ENCODE results near the gene VAPB.

The VAPB gene

DNA sequence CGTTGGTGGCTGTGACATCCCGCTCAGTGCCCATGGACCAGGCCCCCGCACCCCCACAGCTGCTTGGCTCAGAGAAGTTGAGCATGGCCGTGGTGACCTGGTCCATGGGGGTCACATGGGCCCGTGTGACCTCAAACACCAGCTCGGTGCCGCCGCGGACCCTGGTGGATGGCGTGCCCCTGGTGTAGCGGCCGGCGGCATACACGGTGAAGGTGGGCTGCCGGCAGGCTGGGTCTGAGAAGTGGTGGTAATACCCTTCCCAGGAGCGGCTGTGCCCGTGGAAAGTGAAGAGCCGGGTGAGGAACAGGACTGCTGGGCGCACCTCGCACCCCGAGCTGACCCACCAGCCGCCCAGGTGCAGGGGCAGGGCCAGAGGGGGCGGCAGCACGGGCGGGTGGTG, 72.1 kb downstream of the VAPB start:
- no peak overlapping the region for H3K18ac ChIP-seq (ENCODE audit: low read length)
- H2AK5ac ChIP-seq (ENCODE audit: low read length), result no peak overlapping the region
- no peak overlapping the region for H3K4me2 ChIP-seq (ENCODE audit: low read length)
- no peak overlapping the region for H3K23ac ChIP-seq (ENCODE audit: low read length)
- H4K5ac ChIP-seq (ENCODE audit: low read length), result no peak overlapping the region
- H4K8ac ChIP-seq (ENCODE audit: low read depth, low read length), result no peak overlapping the region
- no peak overlapping the region for H3K56ac ChIP-seq (ENCODE audit: low read length)
- no peaks in the 10 kb centered on the region for H3K27me3 ChIP-seq (ENCODE audit: insufficient read depth, low read length, poor library complexity)
- no peak for DNase-seq
- H3K27ac ChIP-seq (ENCODE audit: low read depth, low read length), result no peak overlapping the region
- no peaks in the 10 kb centered on the region for H3K36me3 ChIP-seq (ENCODE audit: control insufficient read depth, insufficient read depth, low read length)
- H3K79me1 ChIP-seq (ENCODE audit: low read length), result no peaks in the 10 kb centered on the region
- H3K4me3 ChIP-seq (ENCODE audit: low read length), result no peak overlapping the region
- H2BK5ac ChIP-seq (ENCODE audit: low read length), result no peak overlapping the region
- H2BK120ac ChIP-seq (ENCODE audit: low read depth, low read length), result no peak overlapping the region
- no peak overlapping the region for H2BK15ac ChIP-seq (replicated peaks; ENCODE audit: low read depth)
- H3K9ac ChIP-seq (ENCODE audit: low read length), result no peak overlapping the region
- H3K4ac ChIP-seq (ENCODE audit: low read depth, low read length), result no peak overlapping the region
- H3K4me1 ChIP-seq (ENCODE audit: control insufficient read depth, low read depth, low read length), result no peaks in the 10 kb centered on the region
- H3K79me2 ChIP-seq (ENCODE audit: control insufficient read depth, insufficient read depth, low read length), result no peaks in the 10 kb centered on the region
- no CpG with 5 or more reads among the region's 25 CpGs for WGBS (ENCODE audit: extremely low coverage, insufficient coverage, low lambda C conversion rate)

DNA sequence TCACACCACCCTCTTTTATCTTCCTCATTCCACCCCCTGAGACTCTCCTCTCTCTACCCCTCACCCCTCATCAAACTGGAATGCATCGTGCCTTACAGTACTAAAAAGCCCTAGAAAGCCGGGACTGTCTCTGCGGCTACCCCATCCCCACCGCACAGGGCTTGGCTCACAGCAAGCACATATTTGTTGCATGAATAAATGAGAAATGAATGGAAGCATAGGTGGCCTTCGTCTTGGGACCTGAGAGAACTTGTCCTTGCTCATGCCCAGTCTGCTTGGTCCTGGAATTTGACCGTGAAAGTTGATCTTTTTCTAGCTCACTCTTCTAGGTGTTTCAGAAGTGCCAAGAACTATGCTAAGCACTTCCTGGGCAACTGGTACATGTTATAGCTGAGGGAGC, 72.9 kb downstream of the VAPB start:
- H3K18ac ChIP-seq (ENCODE audit: low read length), result no peak overlapping the region
- no peaks in the 10 kb centered on the region for H3K79me2 ChIP-seq (ENCODE audit: control insufficient read depth, insufficient read depth, low read length)
- no peak overlapping the region for H3K4ac ChIP-seq (ENCODE audit: low read depth, low read length)
- H4K8ac ChIP-seq (ENCODE audit: low read depth, low read length), result no peak overlapping the region
- no peak overlapping the region for H2BK15ac ChIP-seq (replicated peaks; ENCODE audit: low read depth)
- WGBS (ENCODE audit: extremely low coverage, insufficient coverage, low lambda C conversion rate), result no CpG with 5 or more reads among the region's 6 CpGs
- H3K23ac ChIP-seq (ENCODE audit: low read length), result no peak overlapping the region
- no peak overlapping the region for H2AK5ac ChIP-seq (ENCODE audit: low read length)
- no peak overlapping the region for H3K56ac ChIP-seq (ENCODE audit: low read length)
- no peak for DNase-seq
- no peak overlapping the region for H2BK120ac ChIP-seq (ENCODE audit: low read depth, low read length)
- no peak overlapping the region for H4K5ac ChIP-seq (ENCODE audit: low read length)
- H3K79me1 ChIP-seq (ENCODE audit: low read length), result no peaks in the 10 kb centered on the region
- H3K9ac ChIP-seq (ENCODE audit: low read length), result no peak overlapping the region
- H3K4me2 ChIP-seq (ENCODE audit: low read length), result no peak overlapping the region
- H3K36me3 ChIP-seq (ENCODE audit: control insufficient read depth, insufficient read depth, low read length), result no peaks in the 10 kb centered on the region
- H3K27ac ChIP-seq (ENCODE audit: low read depth, low read length), result no peak overlapping the region
- H2BK5ac ChIP-seq (ENCODE audit: low read length), result no peak overlapping the region
- no peaks in the 10 kb centered on the region for H3K27me3 ChIP-seq (ENCODE audit: insufficient read depth, low read length, poor library complexity)
- no peak overlapping the region for H3K4me3 ChIP-seq (ENCODE audit: low read length)
- no peaks in the 10 kb centered on the region for H3K4me1 ChIP-seq (ENCODE audit: control insufficient read depth, low read depth, low read length)

DNA sequence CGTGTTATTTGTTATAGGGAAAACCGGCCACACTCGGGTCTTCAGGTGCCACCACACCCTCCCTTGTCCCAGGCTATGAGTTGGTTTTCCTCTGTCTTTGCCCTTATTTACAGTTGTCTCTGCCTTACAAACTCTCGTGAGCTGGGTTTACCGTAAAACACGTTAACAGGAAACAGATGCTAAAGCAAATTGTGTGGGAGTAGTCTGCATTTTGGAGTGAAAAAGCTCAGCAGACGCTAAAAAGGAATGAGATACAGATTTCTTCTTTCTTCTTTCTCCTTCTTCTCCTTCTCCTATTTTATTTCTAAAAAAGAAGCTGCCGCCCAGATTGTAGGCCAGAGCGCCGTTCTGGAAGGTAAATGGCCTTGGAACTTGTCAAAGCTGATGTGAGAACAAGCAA, 74.2 kb downstream of the VAPB start:
- no peak overlapping the region for H3K4ac ChIP-seq (ENCODE audit: low read depth, low read length)
- no peak overlapping the region for H3K9ac ChIP-seq (ENCODE audit: low read length)
- H3K79me1 ChIP-seq (ENCODE audit: low read length), result no peaks in the 10 kb centered on the region
- H4K8ac ChIP-seq (ENCODE audit: low read depth, low read length), result no peak overlapping the region
- H3K56ac ChIP-seq (ENCODE audit: low read length), result no peak overlapping the region
- H3K36me3 ChIP-seq (ENCODE audit: control insufficient read depth, insufficient read depth, low read length), result no peaks in the 10 kb centered on the region
- H3K23ac ChIP-seq (ENCODE audit: low read length), result no peak overlapping the region
- no peaks in the 10 kb centered on the region for H3K79me2 ChIP-seq (ENCODE audit: control insufficient read depth, insufficient read depth, low read length)
- no peak overlapping the region for H3K4me2 ChIP-seq (ENCODE audit: low read length)
- H3K18ac ChIP-seq (ENCODE audit: low read length), result no peak overlapping the region
- H2AK5ac ChIP-seq (ENCODE audit: low read length), result no peak overlapping the region
- no peak overlapping the region for H2BK5ac ChIP-seq (ENCODE audit: low read length)
- no peaks in the 10 kb centered on the region for H3K4me1 ChIP-seq (ENCODE audit: control insufficient read depth, low read depth, low read length)
- no peak overlapping the region for H2BK15ac ChIP-seq (replicated peaks; ENCODE audit: low read depth)
- H2BK120ac ChIP-seq (ENCODE audit: low read depth, low read length), result no peak overlapping the region
- no peak overlapping the region for H3K4me3 ChIP-seq (ENCODE audit: low read length)
- no CpG with 5 or more reads among the region's 10 CpGs for WGBS (ENCODE audit: extremely low coverage, insufficient coverage, low lambda C conversion rate)
- DNase-seq, result no peak
- H3K27me3 ChIP-seq (ENCODE audit: insufficient read depth, low read length, poor library complexity), result no peaks in the 10 kb centered on the region
- H3K27ac ChIP-seq (ENCODE audit: low read depth, low read length), result no peak overlapping the region
- no peak overlapping the region for H4K5ac ChIP-seq (ENCODE audit: low read length)

DNA sequence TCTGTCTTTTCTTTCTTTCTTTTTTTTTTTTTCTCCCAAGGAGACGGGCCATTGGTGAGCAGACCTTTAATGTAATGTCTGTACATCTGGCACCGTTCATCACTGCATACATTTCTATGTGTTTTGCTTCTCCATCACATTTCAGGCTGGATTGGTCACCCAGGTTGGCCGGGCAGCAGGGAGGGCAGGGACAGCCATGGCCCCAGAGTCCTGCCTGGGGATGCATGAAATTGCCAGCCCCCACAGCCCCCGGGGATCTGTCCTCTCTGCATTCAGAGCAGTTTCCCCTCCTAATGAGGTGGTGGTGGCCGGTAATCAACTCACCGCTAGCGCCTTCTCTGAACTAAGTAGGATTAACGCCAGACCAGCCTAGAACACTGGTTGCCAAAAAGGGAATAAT, 75.8 kb downstream of the VAPB start:
- no peak overlapping the region for H3K56ac ChIP-seq (ENCODE audit: low read length)
- H3K23ac ChIP-seq (ENCODE audit: low read length), result no peak overlapping the region
- no peak overlapping the region for H2AK5ac ChIP-seq (ENCODE audit: low read length)
- H2BK15ac ChIP-seq (replicated peaks; ENCODE audit: low read depth), result no peak overlapping the region
- H4K5ac ChIP-seq (ENCODE audit: low read length), result no peak overlapping the region
- H3K4me3 ChIP-seq (ENCODE audit: low read length), result no peak overlapping the region
- no peaks in the 10 kb centered on the region for H3K4me1 ChIP-seq (ENCODE audit: control insufficient read depth, low read depth, low read length)
- no peaks in the 10 kb centered on the region for H3K79me2 ChIP-seq (ENCODE audit: control insufficient read depth, insufficient read depth, low read length)
- H3K18ac ChIP-seq (ENCODE audit: low read length), result no peak overlapping the region
- H2BK120ac ChIP-seq (ENCODE audit: low read depth, low read length), result no peak overlapping the region
- no peak overlapping the region for H3K4ac ChIP-seq (ENCODE audit: low read depth, low read length)
- no peaks in the 10 kb centered on the region for H3K36me3 ChIP-seq (ENCODE audit: control insufficient read depth, insufficient read depth, low read length)
- no peak for DNase-seq
- H3K79me1 ChIP-seq (ENCODE audit: low read length), result no peaks in the 10 kb centered on the region
- H3K27ac ChIP-seq (ENCODE audit: low read depth, low read length), result no peak overlapping the region
- H3K27me3 ChIP-seq (ENCODE audit: insufficient read depth, low read length, poor library complexity), result no peaks in the 10 kb centered on the region
- no peak overlapping the region for H3K9ac ChIP-seq (ENCODE audit: low read length)
- H2BK5ac ChIP-seq (ENCODE audit: low read length), result no peak overlapping the region
- no peak overlapping the region for H3K4me2 ChIP-seq (ENCODE audit: low read length)
- H4K8ac ChIP-seq (ENCODE audit: low read depth, low read length), result no peak overlapping the region
- WGBS (ENCODE audit: extremely low coverage, insufficient coverage, low lambda C conversion rate), result no CpG with 5 or more reads among the region's 8 CpGs

DNA sequence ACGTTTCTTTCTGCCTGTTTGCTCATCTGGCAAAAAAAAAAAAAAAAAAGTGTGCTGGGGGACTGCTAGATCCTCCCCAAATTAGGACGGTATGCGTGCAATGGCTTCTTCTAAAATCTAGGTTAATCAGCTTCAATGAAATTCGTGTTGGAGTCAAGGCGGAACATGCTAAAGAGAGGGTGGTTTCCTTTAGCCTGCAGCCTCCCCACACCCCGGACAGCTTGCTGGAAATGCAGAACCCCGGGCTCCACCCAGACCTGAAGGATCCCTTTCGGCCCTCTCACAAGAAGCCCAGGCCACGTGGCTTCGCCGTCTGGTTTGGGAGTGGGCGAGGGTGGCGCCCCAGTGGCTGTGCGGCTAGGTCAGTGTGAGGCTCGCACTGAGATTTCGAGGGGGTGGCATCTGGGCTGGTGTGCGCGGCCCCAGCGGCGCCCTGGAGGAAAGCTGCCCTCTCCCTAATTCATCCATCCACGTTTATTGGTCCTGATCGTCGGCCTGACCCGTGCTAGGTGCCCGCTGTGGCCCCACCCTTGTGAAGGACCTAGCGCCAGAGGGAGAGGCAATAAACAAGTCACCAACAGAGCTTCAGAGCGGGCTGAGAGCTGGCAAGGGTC, 77.2 kb downstream of the VAPB start:
- H3K9ac ChIP-seq (ENCODE audit: low read length), result no peak overlapping the region
- no peaks in the 10 kb centered on the region for H3K79me2 ChIP-seq (ENCODE audit: control insufficient read depth, insufficient read depth, low read length)
- H3K27me3 ChIP-seq (ENCODE audit: insufficient read depth, low read length, poor library complexity), result no peaks in the 10 kb centered on the region
- H3K36me3 ChIP-seq (ENCODE audit: control insufficient read depth, insufficient read depth, low read length), result no peaks in the 10 kb centered on the region
- H2BK120ac ChIP-seq (ENCODE audit: low read depth, low read length), result no peak overlapping the region
- H3K4me2 ChIP-seq (ENCODE audit: low read length), result no peak overlapping the region
- H3K4me3 ChIP-seq (ENCODE audit: low read length), result no peak overlapping the region
- no peak overlapping the region for H3K27ac ChIP-seq (ENCODE audit: low read depth, low read length)
- no peak overlapping the region for H3K23ac ChIP-seq (ENCODE audit: low read length)
- H3K56ac ChIP-seq (ENCODE audit: low read length), result no peak overlapping the region
- no peak overlapping the region for H2BK5ac ChIP-seq (ENCODE audit: low read length)
- H4K8ac ChIP-seq (ENCODE audit: low read depth, low read length), result no peak overlapping the region
- H3K79me1 ChIP-seq (ENCODE audit: low read length), result no peaks in the 10 kb centered on the region
- H3K4me1 ChIP-seq (ENCODE audit: control insufficient read depth, low read depth, low read length), result no peaks in the 10 kb centered on the region
- H4K5ac ChIP-seq (ENCODE audit: low read length), result no peak overlapping the region
- H2BK15ac ChIP-seq (replicated peaks; ENCODE audit: low read depth), result no peak overlapping the region
- H2AK5ac ChIP-seq (ENCODE audit: low read length), result no peak overlapping the region
- no CpG with 5 or more reads among the region's 27 CpGs for WGBS (ENCODE audit: extremely low coverage, insufficient coverage, low lambda C conversion rate)
- no peak overlapping the region for H3K18ac ChIP-seq (ENCODE audit: low read length)
- no peak for DNase-seq
- H3K4ac ChIP-seq (ENCODE audit: low read depth, low read length), result no peak overlapping the region
